Parathyroid adenoma (tissue), 2 donors: Measurements from ENCODE around the gene PEX13.
"Not testable (repeated sequence)": the region's sequence is repeated elsewhere in the genome, so short reads cannot be mapped to it uniquely, and the experiment has no call there.

Source experiments
- H2AFZ ChIP-seq: fragments of 300-600 bp; sonication (generic); one replicate; pipeline ENCODE4 v1.7.0; 2017; ENCODE audit warnings: antibody characterized with exemption, mild to moderate bottlenecking
- H3K27ac ChIP-seq: fragments of 300-600 bp; sonication (generic); one replicate; pipeline ENCODE4 v1.7.0; 2017
- H3K27me3 ChIP-seq: fragments of 300-600 bp; sonication (generic); one replicate; pipeline ENCODE4 v1.7.0; 2017; ENCODE audit warnings: low read length; ENCODE audit not compliant: control insufficient read depth, insufficient read depth
- H3K36me3 ChIP-seq: fragments of 300-600 bp; sonication (generic); one replicate; pipeline ENCODE4 v1.7.0; 2017; ENCODE audit warnings: low read length; ENCODE audit not compliant: control insufficient read depth, insufficient read depth
- H3K4me1 ChIP-seq: fragments of 300-600 bp; sonication (generic); one replicate; pipeline ENCODE4 v1.7.0; 2017; ENCODE audit warnings: control low read depth
- H3K4me2 ChIP-seq: fragments of 300-600 bp; sonication (generic); one replicate; pipeline ENCODE4 v1.7.0; 2017; ENCODE audit warnings: low read length
- H3K4me3 ChIP-seq: fragments of 300-600 bp; sonication (generic); one replicate; pipeline ENCODE4 v1.7.0; 2017; ENCODE audit warnings: low read depth, low read length
- H3K79me2 ChIP-seq: fragments of 300-600 bp; sonication (generic); one replicate; pipeline ENCODE4 v1.7.0; 2017; ENCODE audit warnings: control low read depth
- H3K9ac ChIP-seq: fragments of 300-600 bp; sonication (generic); one replicate; pipeline ENCODE4 v1.7.0; 2017; ENCODE audit warnings: mild to moderate bottlenecking
- H3K9me3 ChIP-seq: fragments of 300-600 bp; sonication (generic); one replicate; pipeline ENCODE4 v1.7.0; 2017; ENCODE audit warnings: low read length; ENCODE audit not compliant: control insufficient read depth
- CTCF ChIP-seq: fragments of 300-600 bp; sonication (generic); IDR thresholded peaks from one replicate; pipeline ENCODE4 v1.7.0; 2017; ENCODE audit warnings: antibody characterized with exemption, mild to moderate bottlenecking
- donor health status: primary hyperparathyroidism.

Gene PEX13

GRCh38 chr2:60980071-60980815 is 37.3 kb upstream of the PEX13 start:
- Histone ChIP-seq H2AFZ (no peak overlapping the region), H3K4me3 (no peak overlapping the region), H3K27me3 (no peaks in the 10 kb centered on the region), H3K4me1 (no peaks in the 10 kb centered on the region), H3K79me2 (no peaks in the 10 kb centered on the region), H3K4me2 (no peak overlapping the region), H3K27ac (no peak overlapping the region), H3K9ac (no peak overlapping the region), H3K9me3 (no peaks in the 10 kb centered on the region), H3K36me3 (no peaks in the 10 kb centered on the region)
- no peak for TF ChIP-seq CTCF

- not testable (repeated sequence) for H3K4me2 ChIP-seq, H3K9me3 ChIP-seq, H3K36me3 ChIP-seq, H3K27ac ChIP-seq, H3K79me2 ChIP-seq, H3K9ac ChIP-seq, H3K27me3 ChIP-seq, H3K4me1 ChIP-seq, H3K4me3 ChIP-seq, H2AFZ ChIP-seq
These were observed 35.5 kb upstream of the PEX13 start for GRCh38 chr2:60982066-60982465.

GRCh38 chr2:60984720-60985119 is 32.8 kb upstream of the PEX13 start:
- TF ChIP-seq CTCF: no peak
- Histone ChIP-seq H3K4me1 (no peaks in the 10 kb centered on the region), H3K9ac (no peak overlapping the region), H2AFZ (no peak overlapping the region), H3K27ac (no peak overlapping the region), H3K27me3 (no peaks in the 10 kb centered on the region), H3K36me3 (no peaks in the 10 kb centered on the region), H3K4me3 (no peak overlapping the region), H3K79me2 (no peaks in the 10 kb centered on the region), H3K9me3 (no peaks in the 10 kb centered on the region), H3K4me2 (no peak overlapping the region)

GRCh38 chr2:60987041-60987440 is 30.5 kb upstream of the PEX13 start:
- Histone ChIP-seq H3K4me1 (no peaks in the 10 kb centered on the region), H3K27me3 (no peaks in the 10 kb centered on the region), H3K9ac (no peak overlapping the region), H3K4me2 (no peak overlapping the region), H3K27ac (no peak overlapping the region), H3K79me2 (no peaks in the 10 kb centered on the region), H3K4me3 (no peak overlapping the region), H3K36me3 (no peaks in the 10 kb centered on the region), H2AFZ (no peak overlapping the region), H3K9me3 (no peaks in the 10 kb centered on the region)
- no peak for TF ChIP-seq CTCF

GRCh38 chr2:60987656-60988055 is 29.9 kb upstream of the PEX13 start:
- not testable (repeated sequence) for H3K4me1 ChIP-seq, H3K4me2 ChIP-seq, H3K27ac ChIP-seq, H3K9me3 ChIP-seq, H2AFZ ChIP-seq, H3K27me3 ChIP-seq, H3K36me3 ChIP-seq, H3K4me3 ChIP-seq, H3K9ac ChIP-seq, H3K79me2 ChIP-seq

GRCh38 chr2:60989259-60989658 is 28.3 kb upstream of the PEX13 start:
- Histone ChIP-seq H3K9me3 (no peaks in the 10 kb centered on the region), H3K27me3 (no peaks in the 10 kb centered on the region), H3K79me2 (no peaks in the 10 kb centered on the region), H3K9ac (no peak overlapping the region), H3K27ac (no peak overlapping the region), H3K4me1 (no peaks in the 10 kb centered on the region), H3K4me3 (no peak overlapping the region), H2AFZ (no peak overlapping the region), H3K36me3 (no peaks in the 10 kb centered on the region), H3K4me2 (no peak overlapping the region)
- TF ChIP-seq CTCF: no peak
